B cell (primary cell): ENCODE data around the gene FJX1. TPM values are rescaled to one million over a fixed set of nuclear protein-coding genes. Genes with fewer than 3 reads are reported as not detected.

Experiments used
- ATAC-seq: fragments of 200-7000 bp; cut with Tn5 transposase; one replicate; pipeline ENCODE4 v1.10.0; 2021; ENCODE audit warnings: low read depth, mild to moderate bottlenecking, moderate number of reproducible peaks, moderate library complexity
- CTCF ChIA-PET: fragments of 350-600 bp; sonication (Branson Sonifier 250); formaldehyde crosslinking; loops from one replicate; lab custom pipeline; 2021; ENCODE audit warnings: antibody characterized with exemption, inconsistent platforms; lab: Charles Lee
- POLR2A ChIA-PET: fragments of 350-600 bp; sonication (Branson Sonifier 250); formaldehyde crosslinking; loops from one replicate; lab custom pipeline; 2021; ENCODE audit warnings: antibody characterized with exemption; lab: Charles Lee
- DNase-seq: peaks from one replicate; pipeline ENCODE4 v3.0.0; 2013
- H2AFZ ChIP-seq: 2 replicates; pipeline ENCODE4 v1.6.1; 2012; ENCODE audit warnings: mild to moderate bottlenecking, low read depth, low read length; ENCODE audit not compliant: insufficient read depth, poor library complexity, severe bottlenecking
- H3K27ac ChIP-seq, 2 donors: 1 replicate in 1 of 2; 2 replicates in 1 of 2; pipeline ENCODE4 v1.5.1; 2012 to 2013; ENCODE audit warnings: low read length in 2 of 2, mild to moderate bottlenecking in 2 of 2, moderate library complexity in 1 of 2
- H3K27me3 ChIP-seq, 4 experiments: fragments of 200-600 bp in 1 of 4; sonication (generic) in 1 of 4; replicated peaks in 1 of 4; 1 replicate in 2 of 4; 2 replicates in 2 of 4; pipeline versions ENCODE4 v1.6.1 to v1.7.0; 2013 to 2016; ENCODE audit warnings: low read length in 3 of 4, mild to moderate bottlenecking in 2 of 4, mixed read lengths in 1 of 4, moderate library complexity in 1 of 4; ENCODE audit not compliant: insufficient read depth in 4 of 4, control insufficient read depth in 3 of 4; ENCODE audit errors: control extremely low read depth in 1 of 4
- H3K36me3 ChIP-seq, 2 experiments: replicated peaks in 1 of 2; 1 replicate in 1 of 2; 2 replicates in 1 of 2; pipeline versions ENCODE4 v1.6.1 to v1.7.1; 2013; ENCODE audit warnings: low read length in 1 of 2; ENCODE audit not compliant: insufficient read depth in 2 of 2, control insufficient read depth in 1 of 2; ENCODE audit errors: control extremely low read depth in 1 of 2, extremely low read depth in 1 of 2
- H3K4me1 ChIP-seq, 2 donors: fragments of 200-600 bp in 1 of 2; sonication (generic) in 1 of 2; 1 replicate in 1 of 2; 2 replicates in 1 of 2; pipeline versions ENCODE4 v1.5.1 to v1.6.1; 2013 to 2017; ENCODE audit warnings: low read length in 2 of 2; ENCODE audit not compliant: control insufficient read depth in 2 of 2, insufficient read depth in 2 of 2
- H3K4me2 ChIP-seq: replicated peaks from 2 replicates; pipeline ENCODE3; 2012; ENCODE audit warnings: mild to moderate bottlenecking, low read depth, low read length; ENCODE audit not compliant: poor library complexity, severe bottlenecking
- H3K4me3 ChIP-seq, 5 experiments: fragments of 200-600 bp in 1 of 5; sonication (generic) in 1 of 5; 1 replicate in 3 of 5; 2 replicates in 2 of 5; pipeline versions ENCODE4 v1.5.1 to v1.7.0; 2011 to 2016; ENCODE audit warnings: low read length in 4 of 5, mild to moderate bottlenecking in 4 of 5, low read depth in 2 of 5, control low read depth in 1 of 5, moderate library complexity in 1 of 5; ENCODE audit not compliant: insufficient read depth in 1 of 5; ENCODE audit errors: control extremely low read depth in 1 of 5, extremely low read depth in 1 of 5
- H3K79me2 ChIP-seq: fragments of 200-600 bp; sonication (generic); one replicate; pipeline ENCODE4 v1.6.0; 2016; ENCODE audit warnings: low read length; ENCODE audit not compliant: control insufficient read depth, insufficient read depth
- H3K9ac ChIP-seq: fragments of 200-600 bp; sonication (generic); 2 replicates; pipeline ENCODE4 v1.6.1; 2017; ENCODE audit warnings: mild to moderate bottlenecking, low read length, moderate library complexity
- H3K9me3 ChIP-seq, 3 donors: one replicate each; pipeline versions ENCODE4 v1.6.1 to v1.7.1; 2013; ENCODE audit warnings: low read length in 2 of 3; ENCODE audit not compliant: control insufficient read depth in 2 of 3, insufficient read depth in 1 of 3; ENCODE audit errors: control extremely low read depth in 1 of 3
- H4K20me1 ChIP-seq: 2 replicates; pipeline ENCODE4 v1.6.0; 2012; ENCODE audit warnings: mild to moderate bottlenecking, low read length; ENCODE audit not compliant: insufficient read depth, control insufficient read depth, poor library complexity, severe bottlenecking
- H3K27ac Mint-ChIP-seq: one replicate; pipeline ENCODE4 v1.8.0; 2021; ENCODE audit warnings: mixed read lengths
- H3K27me3 Mint-ChIP-seq: one replicate; pipeline ENCODE4 v1.8.0; 2021; ENCODE audit warnings: mixed read lengths
- H3K4me1 Mint-ChIP-seq: one replicate; pipeline ENCODE4 v1.8.0; 2021; ENCODE audit warnings: mixed read lengths
- H3K4me3 Mint-ChIP-seq: one replicate; pipeline ENCODE4 v1.8.0; 2021; ENCODE audit warnings: mixed read lengths
- H3K9me3 Mint-ChIP-seq: one replicate; pipeline ENCODE4 v1.8.0; 2022; ENCODE audit warnings: mixed read lengths; ENCODE audit not compliant: insufficient read depth
- EZH2 ChIP-seq: IDR thresholded peaks from 2 replicates; pipeline ENCODE4 v1.6.1; 2012; ENCODE audit warnings: borderline replicate concordance, low read depth, mild to moderate bottlenecking, moderate library complexity, low read length; ENCODE audit not compliant: insufficient read depth, poor library complexity, severe bottlenecking
- WGBS: methylation state at CpG from one replicate; pipeline ENCODE4 v1.1.5; 2013; ENCODE audit warnings: missing lambda C conversion rate; ENCODE audit not compliant: insufficient coverage; 5-methylcytosine and 5-hydroxymethylcytosine counted together
- intact Hi-C: fragments of 100-400 bp; cut with micrococcal nuclease; formaldehyde crosslinking; loops from one replicate; pipeline ENCODE4 v1.10.0; 2022
- polyA plus RNA-seq: library from polyadenylated mRNA; depleted of rRNA; stranded (reverse); fragments of >200 nt; gene quantifications from 2 replicates; pipeline ENCODE4 v1.2.3, GENCODE V29; 2012
- total RNA-seq, 2 donors: library from RNA; stranded (reverse); fragments of 120-200 nt in 1 of 2; gene quantifications; 1 replicate in 1 of 2; 2 replicates in 1 of 2; pipeline versions ENCODE4 v1.2.3 to v1.2.4, GENCODE V29; 2013 to 2022
- TF ChIP-seq, protein P1 (sequence below): fragments of 200-600 bp; IDR thresholded peaks from one replicate; pipeline ENCODE4 v1.8.0; 2022; ENCODE audit warnings: antibody characterized with exemption, mild to moderate bottlenecking

The FJX1 gene
- total and polyA plus RNA-seq, 2 donors (not counting 1 experiment from before 2014, with no cell fraction given), result 0.03 TPM; not detected in 1

DNA sequence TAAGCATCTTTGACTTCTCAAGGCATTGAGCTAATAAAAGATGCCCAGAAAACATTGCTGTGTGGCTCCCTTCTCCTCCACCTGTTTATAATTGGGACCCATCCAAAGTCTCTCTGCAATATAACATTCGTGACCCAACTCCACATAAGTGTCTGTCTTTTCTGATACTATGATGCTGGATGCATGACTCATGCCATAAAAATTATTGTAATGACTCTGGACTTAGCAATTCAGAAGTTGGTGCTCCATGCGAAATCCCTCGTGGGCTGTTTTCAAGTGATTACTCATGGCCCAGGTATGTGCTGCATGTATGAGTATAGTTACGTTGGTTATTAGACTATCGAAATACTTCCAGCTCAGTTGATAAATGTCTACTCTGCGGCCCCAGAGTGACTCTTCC, 11.7 kb downstream of the FJX1 start:
- Histone ChIP-seq H3K79me2 (no peaks in the 10 kb centered on the region), H2AFZ (no peak overlapping the region), H3K9ac (no peak overlapping the region), H3K36me3 (no peaks in the 10 kb centered on the region), H3K27me3 (peaks cover 0 to 18% (median 8%) of the 10 kb centered on the region in 4 experiments), H3K4me2 (no peak overlapping the region), H3K4me1 (no peaks in the 10 kb centered on the region), H3K4me3 (no peak overlapping the region), H3K9me3 (no peaks in the 10 kb centered on the region), H3K27ac (no peak overlapping the region), H4K20me1 (no peaks in the 10 kb centered on the region)
- POLR2A ChIA-PET, result no interaction called here
- DNase-seq, result no peak
- Mint-ChIP-seq H3K4me3 (no peak overlapping the region), H3K4me1 (no peaks in the 10 kb centered on the region), H3K27me3 (peaks cover 63% of the 10 kb centered on the region), H3K9me3 (no peaks in the 10 kb centered on the region), H3K27ac (no peak overlapping the region)
- intact Hi-C loops, result no loop called here
- no peak for ATAC-seq
- CTCF ChIA-PET, result no interaction called here
- no peak for TF ChIP-seq EZH2
- TF ChIP-seq, protein P1, sequence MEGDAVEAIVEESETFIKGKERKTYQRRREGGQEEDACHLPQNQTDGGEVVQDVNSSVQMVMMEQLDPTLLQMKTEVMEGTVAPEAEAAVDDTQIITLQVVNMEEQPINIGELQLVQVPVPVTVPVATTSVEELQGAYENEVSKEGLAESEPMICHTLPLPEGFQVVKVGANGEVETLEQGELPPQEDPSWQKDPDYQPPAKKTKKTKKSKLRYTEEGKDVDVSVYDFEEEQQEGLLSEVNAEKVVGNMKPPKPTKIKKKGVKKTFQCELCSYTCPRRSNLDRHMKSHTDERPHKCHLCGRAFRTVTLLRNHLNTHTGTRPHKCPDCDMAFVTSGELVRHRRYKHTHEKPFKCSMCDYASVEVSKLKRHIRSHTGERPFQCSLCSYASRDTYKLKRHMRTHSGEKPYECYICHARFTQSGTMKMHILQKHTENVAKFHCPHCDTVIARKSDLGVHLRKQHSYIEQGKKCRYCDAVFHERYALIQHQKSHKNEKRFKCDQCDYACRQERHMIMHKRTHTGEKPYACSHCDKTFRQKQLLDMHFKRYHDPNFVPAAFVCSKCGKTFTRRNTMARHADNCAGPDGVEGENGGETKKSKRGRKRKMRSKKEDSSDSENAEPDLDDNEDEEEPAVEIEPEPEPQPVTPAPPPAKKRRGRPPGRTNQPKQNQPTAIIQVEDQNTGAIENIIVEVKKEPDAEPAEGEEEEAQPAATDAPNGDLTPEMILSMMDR, result no peak
- WGBS, result no CpG with 5 or more reads among the region's 6 CpGs

DNA sequence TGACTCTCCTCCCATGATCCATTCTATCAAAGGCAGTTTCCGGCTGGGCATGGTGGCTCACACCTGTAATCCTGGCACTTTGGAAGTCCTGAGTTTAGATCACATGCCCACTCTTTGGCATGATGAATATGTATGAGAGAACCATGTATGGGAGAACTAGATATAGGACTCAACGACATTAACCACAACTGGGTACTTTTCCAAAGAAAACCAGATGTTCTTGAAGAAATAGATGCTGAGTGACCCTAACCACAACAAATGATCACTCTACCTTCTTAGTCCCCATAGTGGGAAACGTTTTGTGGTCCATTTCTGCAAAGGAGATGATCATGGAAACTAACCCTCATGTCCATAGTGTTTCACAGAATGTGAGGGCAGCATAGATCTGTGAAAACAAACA, 13.6 kb downstream of the FJX1 start:
- Histone ChIP-seq H3K9me3 (no peaks in the 10 kb centered on the region), H4K20me1 (no peaks in the 10 kb centered on the region), H3K27ac (no peak overlapping the region), H3K4me3 (no peak overlapping the region), H3K4me1 (no peaks in the 10 kb centered on the region), H3K79me2 (no peaks in the 10 kb centered on the region), H3K4me2 (no peak overlapping the region), H3K27me3 (peaks cover 0 to 17% (median 9%) of the 10 kb centered on the region in 4 experiments), H2AFZ (no peak overlapping the region), H3K36me3 (no peaks in the 10 kb centered on the region), H3K9ac (no peak overlapping the region)
- Mint-ChIP-seq H3K27ac (no peak overlapping the region), H3K4me3 (no peak overlapping the region), H3K4me1 (no peaks in the 10 kb centered on the region), H3K27me3 (peaks cover 62% of the 10 kb centered on the region), H3K9me3 (no peaks in the 10 kb centered on the region)
- 17% methylated on average over 1 of the region's 3 CpGs for WGBS
- CTCF ChIA-PET, result no interaction called here
- intact Hi-C loops, result no loop called here
- DNase-seq (no peak), ATAC-seq (no peak)
- POLR2A ChIA-PET, result no interaction called here
- TF ChIP-seq, protein P1, result no peak
- TF ChIP-seq EZH2, result no peak
